LNCaP clone FGC (cell line): Measurements from ENCODE around the gene FIGLA.
"Not testable (repeated sequence)": the region's sequence is repeated elsewhere in the genome, so short reads cannot be mapped to it uniquely, and the experiment has no call there.

ENCODE experiments used
- DNase-seq: peaks from one replicate; pipeline ENCODE4 v3.0.0-alpha.2; 2011; ENCODE audit warnings: low read depth
- H3K4me3 ChIP-seq: 2 replicates; pipeline ENCODE4 v1.5.1; 2011; ENCODE audit warnings: mild to moderate bottlenecking, low read depth, low read length, control low read depth
- CTCF ChIP-seq: IDR thresholded peaks from 2 replicates; pipeline ENCODE4 v1.5.1; 2012; ENCODE audit warnings: mild to moderate bottlenecking; ENCODE audit not compliant: control insufficient read depth, insufficient read depth; ENCODE audit errors: extremely low read depth

Gene FIGLA

GRCh38 chr2:70799706-70800105 is 9.3 kb upstream of the FIGLA start:
- DNase-seq: no peak
- no peak overlapping the region for H3K4me3 ChIP-seq
- no peak for TF ChIP-seq CTCF

GRCh38 chr2:70797996-70798395 is 7.6 kb upstream of the FIGLA start:
- not testable (repeated sequence) for DNase-seq, H3K4me3 ChIP-seq

GRCh38 chr2:70797506-70797905 is 7.1 kb upstream of the FIGLA start:
- DNase-seq: no peak
- no peak for TF ChIP-seq CTCF
- H3K4me3 ChIP-seq: no peak overlapping the region

- TF ChIP-seq CTCF: no peak
- DNase-seq: no peak
- H3K4me3 ChIP-seq: no peak overlapping the region
Measured at GRCh38 chr2:70796262-70796661, 5.8 kb upstream of the FIGLA start.

- TF ChIP-seq CTCF: no peak
- H3K4me3 ChIP-seq: no peak overlapping the region
- DNase-seq: no peak
Measured at GRCh38 chr2:70795164-70795995, 4.9 kb upstream of the FIGLA start.

GRCh38 chr2:70793450-70793849 is 3.0 kb upstream of the FIGLA start:
- no peak for DNase-seq
- H3K4me3 ChIP-seq: no peak overlapping the region
- TF ChIP-seq CTCF: no peak

- no peak overlapping the region for H3K4me3 ChIP-seq
- TF ChIP-seq CTCF: peak; percentile 59
- peak; percentile 2 for DNase-seq
Measured at GRCh38 chr2:70789304-70790135, 923 bp downstream of the FIGLA start.
